ENCODE measurements around the gene TSHR. TPM values are rescaled to one million over a fixed set of nuclear protein-coding genes. Genes with fewer than 3 reads are reported as not detected.

TSHR gene
- total and polyA plus RNA-seq, 2 donors (not counting 3 experiments of a cell fraction or from before 2014, with no cell fraction given) = not detected

- dilution Hi-C loops (cut with MboI; ENCODE audit: extremely low pct_ligation_motif_present, low sequenced_read_pairs) (no loop called here), intact Hi-C loops (cut with micrococcal nuclease) (loop anchor here (1.0 to 5.0 kb wide), 3 partner anchors 13 to 276 kb away; no protein-coding TSS in a partner anchor)
- ChIA-PET CTCF (interaction anchor here (0.7 to 4.0 kb wide), 5 partner anchors 19 to 272 kb away, joined by 3 to 17 read pairs (median 3); no protein-coding TSS in a partner anchor), POLR2A (interaction anchor here (0.6 to 1.2 kb wide), 4 partner anchors 228 to 730 kb away, joined by 3 to 7 read pairs (median 4); partner anchors contain the start of gene GTF2A1)
- Histone ChIP-seq H3K9me3 (replicated peaks; ENCODE audit: control insufficient read depth, insufficient read depth, low read length) (no peaks in the 10 kb centered on the region), H3K36me3 (ENCODE audit: control insufficient read depth in 2 of 2, extremely low read depth in 1 of 2, insufficient read depth in 2 of 2, low read length in 2 of 2) (no peaks in the 10 kb centered on the region), H3K4me2 (ENCODE audit: insufficient read depth, low read length) (peak within 1 kb of the TSS; percentile 76), H3K9me1 (replicated peaks; ENCODE audit: control insufficient read depth, extremely low read depth, insufficient read depth, low read length) (no peaks in the 10 kb centered on the region), H3K4me3 (replicated peaks in 1 of 3; ENCODE audit: insufficient read depth in 1 of 3, low read depth in 1 of 3, low read length in 3 of 3) (peak within 1 kb of the TSS; percentile 25 to 75 (median 74)), H3K27ac (ENCODE audit: insufficient read depth, low read depth, low read length) (peak within 1 kb of the TSS; percentile 26), H3K4me1 (ENCODE audit: control insufficient read depth, extremely low read depth, insufficient read depth, low read length) (peaks cover 7% of the 10 kb centered on the region), H3K27me3 (ENCODE audit: control insufficient read depth in 2 of 2, insufficient read depth in 2 of 2, low read length in 2 of 2) (no peaks in the 10 kb centered on the region), H4K20me1 (replicated peaks; ENCODE audit: control insufficient read depth, extremely low read depth, insufficient read depth, low read length) (no peaks in the 10 kb centered on the region), H3K79me2 (ENCODE audit: control insufficient read depth, insufficient read depth, low read length) (peaks cover 4% of the 10 kb centered on the region), H2AFZ (ENCODE audit: low read depth, low read length) (peak within 1 kb of the TSS; percentile 97), H3K9ac (replicated peaks; ENCODE audit: extremely low read depth, insufficient read depth, low read length) (peak within 1 kb of the TSS; percentile 36)
- BruUV-seq (replicated peaks) = TSS peak; percentile 63
- DNase-seq (ENCODE audit: low read depth, low spot score) (peak; percentile 98), FAIRE-seq (peak; percentile 99)
- peak; percentile 51 for TF ChIP-seq POLR2AphosphoS5 (IDR thresholded peaks at IDR 0.05; ENCODE audit: insufficient read depth, low read depth, low read length)
- no peak for TF ChIP-seq FOS (IDR thresholded peaks at IDR 0.05; ENCODE audit: borderline replicate concordance, insufficient read depth, low read length)
Observed at GRCh38 chr14:80941241-80942185, 13.9 kb upstream of the TSHR start, which contains the start of gene CEP128. Gene CEP128 (minus strand): TSS chr14:80941738.

- Histone ChIP-seq H3K27me3 (ENCODE audit: control insufficient read depth in 2 of 2, insufficient read depth in 2 of 2, low read length in 2 of 2) (peaks cover 0 to 2% of the 10 kb centered on the region in 2 experiments), H3K4me1 (ENCODE audit: control insufficient read depth, extremely low read depth, insufficient read depth, low read length) (peaks cover 7% of the 10 kb centered on the region), H3K9me3 (replicated peaks; ENCODE audit: control insufficient read depth, insufficient read depth, low read length) (no peaks in the 10 kb centered on the region), H3K36me3 (ENCODE audit: control insufficient read depth in 2 of 2, extremely low read depth in 1 of 2, insufficient read depth in 2 of 2, low read length in 2 of 2) (no peaks in the 10 kb centered on the region), H3K9ac (replicated peaks; ENCODE audit: extremely low read depth, insufficient read depth, low read length) (peak overlapping the region; percentile 26), H3K27ac (ENCODE audit: insufficient read depth, low read depth, low read length) (peak overlapping the region; percentile 26), H3K4me2 (ENCODE audit: insufficient read depth, low read length) (peak overlapping the region; percentile 65), H2AFZ (ENCODE audit: low read depth, low read length) (peak overlapping the region; percentile 97), H3K9me1 (replicated peaks; ENCODE audit: control insufficient read depth, extremely low read depth, insufficient read depth, low read length) (no peaks in the 10 kb centered on the region), H4K20me1 (replicated peaks; ENCODE audit: control insufficient read depth, extremely low read depth, insufficient read depth, low read length) (no peaks in the 10 kb centered on the region), H3K4me3 (replicated peaks in 1 of 3; ENCODE audit: insufficient read depth in 1 of 3, low read depth in 1 of 3, low read length in 3 of 3) (peak overlapping the region in 2 of 3 experiments; percentile 19 to 28), H3K79me2 (ENCODE audit: control insufficient read depth, insufficient read depth, low read length) (peaks cover 4% of the 10 kb centered on the region)
- FAIRE-seq (no peak), DNase-seq (ENCODE audit: low read depth, low spot score) (peak; percentile 7)
- intact Hi-C loops (cut with micrococcal nuclease) (loop anchor here (1.0 to 5.0 kb wide), 2 partner anchors 12 to 275 kb away; no protein-coding TSS in a partner anchor), dilution Hi-C loops (cut with MboI; ENCODE audit: extremely low pct_ligation_motif_present, low sequenced_read_pairs) (no loop called here)
- TF ChIP-seq JUN (IDR thresholded peaks at IDR 0.05; ENCODE audit: borderline replicate concordance, insufficient read depth, insufficient read length, low read depth) = no peak
- no peak for TF ChIP-seq POLR2AphosphoS5 (IDR thresholded peaks at IDR 0.05; ENCODE audit: insufficient read depth, low read depth, low read length)
- no peak for TF ChIP-seq MYC (IDR thresholded peaks at IDR 0.05; ENCODE audit: low read depth, low read length)
- no peak for TF ChIP-seq FOS (IDR thresholded peaks at IDR 0.05; ENCODE audit: borderline replicate concordance, insufficient read depth, low read length)
- TF ChIP-seq, protein P1, sequence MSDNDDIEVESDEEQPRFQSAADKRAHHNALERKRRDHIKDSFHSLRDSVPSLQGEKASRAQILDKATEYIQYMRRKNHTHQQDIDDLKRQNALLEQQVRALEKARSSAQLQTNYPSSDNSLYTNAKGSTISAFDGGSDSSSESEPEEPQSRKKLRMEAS (IDR thresholded peaks at IDR 0.05; ENCODE audit: insufficient read depth, insufficient read length) = no peak
- no peak for TF ChIP-seq GATA2 (IDR thresholded peaks at IDR 0.05; ENCODE audit: insufficient read depth, insufficient read length, low read depth, low read length)
- no peak for TF ChIP-seq CTCF (IDR thresholded peaks at IDR 0.05; ENCODE audit: extremely low read depth in 1 of 2, insufficient read depth in 1 of 2, low read depth in 1 of 2, low read length in 2 of 2)
- no peak for TF ChIP-seq EZH2 (IDR thresholded peaks at IDR 0.05; ENCODE audit: borderline replicate concordance, low read depth, low read length, severe bottlenecking)
- no peak for TF ChIP-seq POLR2A (IDR thresholded peaks at IDR 0.05; ENCODE audit: low read depth, low read length)
- POLR2A ChIA-PET = interaction anchor here (0.6 to 1.2 kb wide), 4 partner anchors 50 to 730 kb away, joined by 3 to 7 read pairs (median 4); partner anchors contain the start of gene GTF2A1
- no TSS peak for BruUV-seq (replicated peaks)
- CTCF ChIA-PET = interaction anchor here (0.7 to 4.0 kb wide), 4 partner anchors 14 to 271 kb away, joined by 3 to 17 read pairs (median 5); partner anchors contain the start of gene TSHR
Observed at GRCh38 chr14:80942191-80942600, 13.2 kb upstream of the TSHR start.
